ENCODE data around the gene CEACAM18. TPM values are rescaled to one million over a fixed set of nuclear protein-coding genes. Genes with fewer than 3 reads are reported as not detected.

CEACAM18 gene
- total and polyA plus RNA-seq, 2 of the 8 experiments (the other 6 are each of a cell fraction or from before 2014, with no cell fraction given): not detected

GRCh38 chr19:51511353-51511752 is 33.0 kb downstream of the CEACAM18 start:
- Histone ChIP-seq H3K23ac (ENCODE audit: insufficient read length) (no peak overlapping the region), H3K4me1 (replicated peaks in 1 of 4; ENCODE audit: control insufficient read depth in 3 of 4, insufficient read depth in 4 of 4, low read length in 3 of 4) (no peaks in the 10 kb centered on the region), H4K20me1 (replicated peaks in 1 of 2; ENCODE audit: control insufficient read depth in 1 of 2, insufficient read depth in 2 of 2, low read length in 2 of 2) (no peaks in the 10 kb centered on the region), H2BK120ac (replicated peaks; ENCODE audit: low read depth, low read length) (no peak overlapping the region), H3K9ac (replicated peaks in 1 of 4; ENCODE audit: extremely low read depth in 1 of 4, low read depth in 3 of 4, low read length in 3 of 4) (no peak overlapping the region), H2AFZ (ENCODE audit: low read length) (no peak overlapping the region), H3K18ac (ENCODE audit: extremely low read depth, low read length) (no peak overlapping the region), H3K4me2 (ENCODE audit: insufficient read depth in 1 of 2, low read depth in 2 of 2, low read length in 2 of 2) (no peak overlapping the region), H3K79me1 (ENCODE audit: low read depth, low read length) (no peaks in the 10 kb centered on the region), H3K4me3 (ENCODE audit: extremely low read depth in 1 of 4, insufficient read depth in 2 of 4, low read depth in 3 of 4, low read length in 4 of 4) (no peak overlapping the region), H3K56ac (replicated peaks; ENCODE audit: insufficient read length, low read depth, low read length) (no peak overlapping the region), H3K36me3 (ENCODE audit: control insufficient read depth in 2 of 4, insufficient read depth in 4 of 4, low read length in 3 of 4) (no peaks in the 10 kb centered on the region), H3K27me3 (replicated peaks in 1 of 4; ENCODE audit: control insufficient read depth in 3 of 4, extremely low read depth in 1 of 4, insufficient read depth in 3 of 4, low read length in 3 of 4) (no peaks in the 10 kb centered on the region), H2BK20ac (ENCODE audit: low read length) (no peak overlapping the region), H2BK12ac (ENCODE audit: low read depth, low read length) (no peak overlapping the region), H3K14ac (ENCODE audit: insufficient read length) (no peak overlapping the region), H4K91ac (replicated peaks; ENCODE audit: insufficient read length, low read length) (no peak overlapping the region), H3K79me2 (ENCODE audit: control insufficient read depth in 1 of 2, insufficient read depth in 2 of 2, low read length in 2 of 2) (no peaks in the 10 kb centered on the region), H3K4ac (replicated peaks; ENCODE audit: insufficient read length, low read depth, low read length) (no peak overlapping the region), H3K23me2 (ENCODE audit: low read depth, low read length) (no peaks in the 10 kb centered on the region), H2BK15ac (ENCODE audit: low read length) (no peak overlapping the region), H3K27ac (ENCODE audit: low read depth, low read length) (no peak overlapping the region), H4K8ac (ENCODE audit: extremely low read depth, insufficient read depth, low read length) (no peak overlapping the region), H3K9me3 (ENCODE audit: insufficient read depth in 2 of 2, low read depth in 1 of 2, low read length in 1 of 2) (peaks cover 33 to 43% of the 10 kb centered on the region in 2 experiments), H4K5ac (ENCODE audit: insufficient read length, low read depth, low read length) (no peak overlapping the region), H2AK5ac (ENCODE audit: low read depth, low read length) (no peak overlapping the region), H2BK5ac (ENCODE audit: low read depth, low read length) (no peak overlapping the region)
- ChIA-PET POLR2A (ENCODE audit: partially characterized antibody) (no interaction called here), CTCF (ENCODE audit: partially characterized antibody) (interaction anchor here (1.5 kb wide), 1 partner anchor 19 kb away, joined by 6 read pairs; the partner anchor contains the start of gene SIGLEC6)
- peak; percentile 38 to 64 (median 59) for TF ChIP-seq CTCF (IDR thresholded peaks at IDR 0.05; ENCODE audit: control extremely low read depth in 1 of 3, insufficient read depth in 1 of 3, low read depth in 1 of 3, low read length in 3 of 3)
- TF ChIP-seq RFX5 (IDR thresholded peaks at IDR 0.05; ENCODE audit: borderline replicate concordance, low read depth, low read length): no peak
- WGBS, 2 experiments (ENCODE audit: extremely low coverage in 1 of 2, insufficient coverage in 1 of 2, insufficient read length in 1 of 2, insufficient replicate concordance in 2 of 2, low coverage in 1 of 2, low lambda C conversion rate in 2 of 2, missing lambda C conversion rate in 1 of 2): 48% methylated on average over 6 of the region's 6 CpGs; no CpG with 5 or more reads in 1 of the 2 experiments
- peak in 1 of 2 experiments; percentile 29 for DNase-seq (ENCODE audit: low read depth in 1 of 2, low spot score in 2 of 2)
- FAIRE-seq: no peak

Data from H1 (cell line).